ELR (cell line): Measurements from ENCODE around the gene MUC5AC.
A peak's percentile ranks its signal among the peaks of the same experiment; 100 is the strongest.
"Not testable (repeated sequence)": the region's sequence is repeated elsewhere in the genome, so short reads cannot be mapped to it uniquely, and the experiment has no call there.

Experiments used
- DNase-seq: peaks from one replicate; pipeline ENCODE4 v3.0.0-alpha.2; 2015; ENCODE audit warnings: low read depth

The MUC5AC gene

DNA sequence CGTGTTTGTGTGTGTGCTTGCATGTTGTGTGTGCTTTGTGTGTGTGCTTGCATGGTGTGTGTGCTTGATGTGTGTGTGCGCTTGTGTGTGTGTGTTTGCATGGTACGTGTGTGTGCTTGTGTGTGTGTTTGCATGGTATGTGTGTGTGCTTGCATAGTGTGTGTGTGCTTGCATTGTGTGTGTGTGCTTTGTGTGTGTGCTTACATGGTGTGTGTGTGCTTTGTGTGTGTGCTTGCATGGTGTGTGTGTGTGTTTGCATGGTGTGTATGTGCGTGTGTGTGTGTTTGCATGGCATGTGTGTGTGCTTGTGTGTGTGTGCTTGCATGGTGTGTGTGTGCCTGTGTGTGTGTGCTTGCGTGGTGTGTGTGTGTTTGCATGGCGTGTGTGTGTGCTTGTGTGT, 10.0 kb upstream of the MUC5AC start:
- no peak for DNase-seq

DNA sequence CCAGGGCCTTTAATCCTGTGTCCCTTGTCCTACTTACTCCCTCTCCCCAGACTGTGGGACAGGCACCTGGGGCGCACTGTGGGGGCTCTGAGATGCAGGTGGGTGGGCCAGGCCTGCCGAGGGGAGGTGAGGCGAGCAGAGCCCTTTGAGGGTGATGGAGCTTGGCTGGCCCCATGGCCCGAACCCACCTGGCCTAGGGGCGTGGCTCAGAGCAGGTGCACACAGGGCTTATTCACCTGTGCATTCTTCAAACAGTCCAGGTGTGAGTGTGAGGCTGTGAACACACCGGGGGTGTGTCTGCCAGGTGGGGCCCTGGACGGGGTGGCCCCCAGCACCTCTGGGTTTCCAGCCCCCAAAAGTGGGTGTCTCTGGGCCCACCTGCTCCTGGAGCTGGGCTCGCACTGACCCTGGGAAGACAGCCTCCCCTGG, 9.0 kb upstream of the MUC5AC start:
- DNase-seq = no peak

GRCh38 chr11:1149545-1149944, 8.2 kb upstream of the MUC5AC start:
- DNase-seq = no peak

DNA sequence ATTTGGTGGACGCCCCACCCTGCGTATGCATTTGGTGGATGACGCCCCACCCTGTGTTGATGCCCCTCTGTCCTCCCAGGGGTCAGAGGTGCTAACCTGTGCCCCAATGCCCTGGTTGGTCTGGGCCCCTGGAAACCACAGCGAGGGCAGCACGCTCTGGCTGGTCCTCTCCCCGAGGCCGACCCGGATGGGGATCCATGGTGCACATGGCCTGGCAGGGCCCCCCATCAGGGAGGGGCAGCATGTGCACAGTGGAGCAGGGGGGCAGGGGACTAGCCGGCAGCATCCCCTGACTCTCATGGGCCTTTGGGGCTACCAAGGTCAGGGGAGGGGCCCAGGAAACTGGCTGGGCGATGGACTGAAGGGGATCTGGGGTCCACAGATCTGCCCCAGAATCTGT, 7.6 kb upstream of the MUC5AC start:
- no peak for DNase-seq

DNA sequence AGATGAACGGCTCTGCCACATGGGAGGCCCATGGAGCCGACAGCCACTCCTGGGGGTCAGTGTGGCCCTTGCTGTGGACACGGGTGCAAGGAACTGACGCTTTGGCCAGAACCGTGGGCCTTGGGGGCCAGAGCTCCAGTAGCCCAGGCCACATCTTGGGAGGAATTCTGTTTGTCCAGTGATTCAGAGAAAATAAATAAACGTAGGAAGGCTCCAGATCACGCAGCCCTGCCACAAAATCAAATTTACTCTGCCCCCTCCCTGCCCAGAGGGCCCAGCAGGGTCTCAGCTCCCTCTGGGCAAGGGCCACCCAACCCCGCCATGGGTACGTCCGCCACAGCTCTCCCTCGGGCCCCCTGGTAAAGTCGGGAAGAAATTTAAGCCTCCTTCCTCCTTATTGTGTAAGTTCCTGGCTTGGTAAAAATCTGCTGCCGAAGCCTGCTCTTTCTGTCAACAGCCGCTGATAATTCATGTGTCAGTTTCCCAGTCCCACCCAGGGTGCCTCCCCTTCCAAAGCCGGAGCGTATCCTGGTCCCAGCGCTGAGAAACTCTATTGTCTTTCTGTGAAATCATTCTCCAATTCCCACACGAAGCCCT, 6.9 kb upstream of the MUC5AC start:
- DNase-seq = peak; percentile 47

DNA sequence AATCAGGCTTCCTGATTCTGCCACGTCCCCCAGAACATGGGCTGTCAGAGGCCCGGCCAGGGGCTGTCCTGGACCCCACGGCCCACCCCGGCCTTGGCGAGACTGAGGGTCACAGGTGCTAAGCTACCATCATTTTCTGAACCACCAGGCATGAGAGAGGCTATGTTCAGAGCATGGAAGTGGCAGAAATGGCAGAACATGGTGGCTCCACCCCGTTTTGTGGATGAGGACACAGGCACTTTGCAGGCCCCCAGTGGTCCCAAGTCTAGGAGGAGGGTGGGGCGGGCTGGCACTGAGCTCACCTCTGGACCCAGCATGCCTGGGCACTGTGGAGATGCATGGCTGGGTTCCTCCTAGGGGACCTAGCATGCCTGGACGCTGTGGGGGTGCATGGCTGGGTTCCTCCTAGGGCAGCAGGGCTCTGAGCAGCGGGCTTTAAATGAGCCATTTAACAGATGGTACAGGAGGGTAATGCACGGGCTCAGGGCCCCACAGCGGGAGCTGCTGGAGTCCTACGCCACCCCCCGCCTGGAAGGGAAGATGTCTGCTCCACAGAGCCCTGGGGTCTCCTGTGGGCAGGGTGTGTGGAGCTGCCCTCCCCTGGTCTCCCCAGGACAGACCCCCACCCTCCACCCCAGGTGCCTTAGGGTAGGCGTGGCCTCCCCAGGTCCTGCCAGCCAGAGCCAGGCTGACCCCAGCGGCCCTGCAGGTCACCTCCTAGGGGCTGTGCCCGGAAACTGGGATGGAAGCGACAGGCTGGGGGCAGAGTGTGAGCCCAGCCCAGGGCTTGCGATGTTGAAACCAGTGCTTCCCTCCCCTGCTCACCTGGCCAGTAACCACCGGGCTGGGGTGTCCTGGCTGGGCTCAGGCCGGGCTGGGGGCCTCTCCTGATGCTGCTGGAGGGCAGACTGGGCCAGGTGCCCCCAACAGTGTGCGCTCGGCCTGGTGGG, 6.1 kb upstream of the MUC5AC start:
- no peak for DNase-seq

DNA sequence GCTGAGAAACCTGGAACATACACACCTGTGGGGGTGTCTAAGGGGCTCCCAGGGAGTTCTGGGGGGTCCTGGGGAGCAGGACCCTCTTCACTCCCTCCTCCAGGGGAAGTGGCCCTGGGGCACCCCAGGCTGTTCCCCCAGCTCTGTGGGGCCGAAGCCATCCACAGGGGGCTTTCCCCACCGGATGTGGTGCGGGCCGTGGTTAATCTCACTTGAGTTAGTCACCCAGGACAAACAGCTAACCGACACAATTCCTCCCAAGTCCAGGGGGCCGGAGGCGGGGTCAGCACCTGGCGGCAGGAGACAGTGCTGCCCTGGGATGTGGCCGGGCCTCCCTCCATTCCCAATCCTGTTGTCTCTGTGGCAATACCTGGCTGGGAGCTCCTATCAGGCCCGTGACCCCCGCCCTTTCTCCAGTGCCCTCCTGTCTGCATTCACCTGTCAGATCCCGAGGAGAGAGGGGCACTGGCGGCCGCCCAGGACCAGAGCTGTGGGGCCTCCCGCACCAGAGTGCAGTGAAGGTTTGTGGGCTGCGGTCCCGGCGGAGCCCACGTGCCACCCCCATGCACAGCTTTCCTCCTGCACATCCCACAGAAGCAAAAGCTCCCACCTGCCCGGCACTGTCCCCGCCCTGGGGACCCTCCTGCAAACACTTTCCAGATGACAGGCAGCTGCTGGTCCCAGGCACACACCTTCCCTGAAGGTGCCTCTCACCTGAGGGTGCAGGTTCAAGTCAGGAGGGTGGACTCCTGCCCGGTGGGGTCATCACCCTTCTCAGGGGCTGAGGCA, 5.2 kb upstream of the MUC5AC start:
- DNase-seq = peak; percentile 90

- peak; percentile 23 for DNase-seq
Measured at GRCh38 chr11:1153105-1153950, 4.4 kb upstream of the MUC5AC start.

DNA sequence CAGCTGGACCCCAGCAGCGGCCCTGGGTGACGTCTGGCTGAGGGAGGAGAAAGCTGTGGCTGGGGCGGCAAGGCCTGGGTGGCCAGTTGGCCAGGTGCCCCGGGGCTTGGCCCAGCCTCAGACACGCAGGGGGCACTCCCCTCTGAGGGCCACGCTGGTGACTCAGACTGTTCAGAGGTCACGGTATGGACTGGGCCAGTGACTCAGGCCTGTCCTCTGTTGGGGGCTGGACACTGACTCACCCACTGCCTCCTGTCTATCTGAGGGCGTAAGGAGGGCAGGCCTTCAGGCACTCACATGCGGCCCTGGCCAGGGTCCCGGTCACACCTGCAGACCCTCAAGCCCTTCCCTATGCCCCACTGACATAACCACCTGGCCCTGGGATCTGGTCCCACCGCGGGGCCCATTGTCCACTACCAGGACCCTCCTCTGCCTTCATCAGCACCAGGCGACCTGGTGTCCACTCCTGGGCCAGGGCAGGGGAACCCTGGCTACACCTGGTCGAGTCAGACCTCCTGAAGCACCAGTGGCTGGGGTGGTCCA, 3.7 kb upstream of the MUC5AC start:
- peak; percentile 98 for DNase-seq

GRCh38 chr11:1154656-1155055, 3.1 kb upstream of the MUC5AC start:
- not testable (repeated sequence) for DNase-seq

DNA sequence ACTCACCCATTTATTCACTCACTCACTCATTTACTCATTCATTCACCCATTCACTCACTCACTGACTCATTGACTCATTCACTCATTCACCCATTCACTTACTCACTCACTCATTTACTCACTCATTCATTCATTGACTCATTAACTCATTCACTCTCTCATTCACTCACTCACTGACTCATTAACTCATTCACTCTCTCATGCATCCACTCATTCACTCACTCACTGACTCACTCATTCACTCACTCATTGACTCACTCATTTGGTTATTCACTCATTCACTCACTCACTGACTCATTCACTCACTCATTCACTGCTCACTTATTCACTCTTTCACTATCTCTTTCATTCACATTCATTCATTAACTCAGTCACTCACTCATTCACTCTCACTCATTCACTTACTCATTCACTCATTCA, 2.5 kb upstream of the MUC5AC start:
- peak; percentile 51 for DNase-seq

DNA sequence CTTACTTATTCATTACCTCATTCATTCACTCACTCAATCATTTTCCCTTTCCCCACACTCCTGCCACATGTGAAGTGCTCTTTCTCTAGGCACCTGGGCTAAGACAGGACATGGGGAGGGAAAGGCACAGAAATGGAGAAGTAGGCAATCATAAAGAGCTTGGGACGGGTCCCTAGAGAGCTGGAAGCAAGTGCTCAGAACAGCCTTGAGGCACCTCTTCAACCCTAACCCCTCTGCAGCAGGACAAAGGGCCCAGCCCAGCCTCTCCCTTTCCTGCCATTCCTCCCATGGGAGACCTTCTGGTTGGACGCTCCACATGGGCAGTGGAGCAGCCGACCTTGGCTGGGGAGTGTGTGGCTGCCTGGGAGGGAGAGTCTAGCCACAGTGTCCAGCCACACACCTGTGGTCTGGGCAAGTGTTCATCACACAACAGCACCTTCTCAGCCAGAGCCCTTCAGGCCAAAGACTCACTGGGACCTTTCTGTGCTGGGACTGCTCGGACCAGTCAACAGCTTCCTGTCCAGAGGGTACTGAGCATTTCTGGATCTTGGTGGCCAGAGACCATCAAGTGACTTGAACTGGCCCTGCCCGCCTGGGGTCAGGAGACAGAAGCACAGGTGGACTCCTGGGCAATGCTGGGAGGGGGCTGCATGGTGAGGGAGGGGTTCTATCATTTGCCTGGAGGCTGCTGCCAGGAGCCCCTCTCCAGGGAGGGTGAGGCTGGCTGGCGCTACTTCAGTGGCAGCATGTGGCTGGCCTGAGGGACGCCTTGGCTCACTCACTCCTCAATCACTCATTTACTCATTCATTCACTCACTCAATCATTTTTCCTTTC, 1.0 kb upstream of the MUC5AC start:
- DNase-seq = no peak

DNA sequence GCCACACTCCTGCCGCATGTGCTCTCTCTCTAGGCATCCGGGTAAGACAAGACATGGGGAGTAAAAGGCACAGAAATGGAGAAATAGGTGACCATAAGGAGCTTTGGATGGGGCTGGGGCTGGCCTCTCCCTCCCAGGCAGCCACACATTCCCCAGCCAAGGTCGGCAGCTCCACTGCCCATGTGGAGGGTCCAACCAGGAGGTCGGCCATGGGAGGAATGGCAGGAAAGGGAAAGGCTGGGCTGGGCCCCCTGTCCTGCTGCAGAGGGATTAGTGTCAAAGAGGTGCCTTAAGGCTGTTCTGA, 460 bp upstream of the MUC5AC start:
- no peak for DNase-seq

DNA sequence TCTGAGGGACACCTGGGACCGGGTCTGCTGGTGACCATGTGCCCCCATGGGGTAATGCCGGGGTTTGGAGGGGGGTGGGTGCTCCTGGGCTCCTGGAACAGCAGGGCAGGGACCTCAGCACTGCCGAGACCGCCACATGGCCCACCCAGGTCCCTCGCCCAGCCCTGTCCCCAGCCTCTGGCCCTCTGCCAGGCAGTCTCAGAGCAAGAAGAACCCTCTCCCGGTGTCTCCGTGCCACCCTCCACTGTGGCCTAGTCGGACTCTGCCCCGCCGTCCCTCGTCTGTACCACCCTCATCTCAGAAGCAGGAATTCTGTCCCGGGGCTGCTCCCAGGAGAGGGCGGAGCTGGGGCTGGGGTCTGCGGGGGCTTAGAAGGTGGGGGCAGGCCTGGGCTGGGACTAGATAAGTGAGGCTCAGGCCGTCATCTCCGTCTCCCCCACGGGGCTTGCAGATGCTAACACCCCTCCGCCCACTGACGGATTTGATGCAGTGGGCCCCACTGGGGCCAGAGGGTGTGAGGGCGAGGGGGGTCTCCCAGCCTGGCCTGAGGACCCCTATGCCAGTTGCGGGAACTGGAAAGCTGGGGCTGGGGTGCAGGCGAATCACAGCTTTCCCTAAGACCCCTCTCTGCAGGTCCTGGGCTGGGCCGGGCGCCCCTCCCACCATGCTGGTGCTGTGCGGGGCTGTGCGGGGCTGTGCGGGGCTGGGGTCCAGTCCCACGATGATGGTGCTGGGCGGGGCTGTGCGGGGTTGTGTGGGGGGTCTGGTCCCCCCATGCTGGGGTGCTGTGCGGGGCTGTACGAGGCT, 1.1 kb downstream of the MUC5AC start:
- no peak for DNase-seq

DNA sequence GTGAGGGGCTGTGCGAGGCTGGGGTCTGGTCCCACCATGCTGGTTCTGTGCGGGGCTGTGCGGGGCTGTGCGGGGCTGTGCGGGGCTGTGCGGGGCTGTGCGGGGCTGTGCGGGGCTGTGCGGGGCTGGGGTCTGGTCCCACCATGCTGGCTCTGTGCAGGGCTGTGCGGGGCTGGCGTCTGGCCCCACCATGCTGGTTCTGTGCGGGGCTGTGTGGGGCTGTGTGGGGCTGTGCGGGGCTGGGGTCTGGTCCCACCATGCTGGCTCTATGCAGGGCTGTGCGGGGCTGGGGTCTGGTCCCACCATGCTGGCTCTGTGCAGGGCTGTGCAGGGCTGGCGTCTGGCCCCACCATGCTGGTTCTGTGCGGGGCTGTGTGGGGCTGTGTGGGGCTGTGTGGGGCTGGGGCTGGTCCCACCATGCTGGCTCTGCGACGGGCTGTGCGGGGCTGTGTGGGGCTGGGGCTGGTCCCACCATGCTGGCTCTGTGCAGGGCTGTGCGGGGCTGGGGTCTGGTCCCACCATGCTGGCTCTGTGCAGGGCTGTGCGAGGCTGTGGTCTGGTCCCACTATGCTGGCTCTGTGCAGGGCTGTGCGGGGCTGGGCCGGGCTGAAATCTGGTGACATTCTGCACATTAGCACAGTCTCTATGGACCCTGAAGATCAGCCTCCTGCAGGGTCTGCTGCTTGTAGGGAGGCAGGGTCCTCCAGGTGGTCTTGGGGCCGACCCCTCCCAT, 1.9 kb downstream of the MUC5AC start:
- not testable (repeated sequence) for DNase-seq

DNA sequence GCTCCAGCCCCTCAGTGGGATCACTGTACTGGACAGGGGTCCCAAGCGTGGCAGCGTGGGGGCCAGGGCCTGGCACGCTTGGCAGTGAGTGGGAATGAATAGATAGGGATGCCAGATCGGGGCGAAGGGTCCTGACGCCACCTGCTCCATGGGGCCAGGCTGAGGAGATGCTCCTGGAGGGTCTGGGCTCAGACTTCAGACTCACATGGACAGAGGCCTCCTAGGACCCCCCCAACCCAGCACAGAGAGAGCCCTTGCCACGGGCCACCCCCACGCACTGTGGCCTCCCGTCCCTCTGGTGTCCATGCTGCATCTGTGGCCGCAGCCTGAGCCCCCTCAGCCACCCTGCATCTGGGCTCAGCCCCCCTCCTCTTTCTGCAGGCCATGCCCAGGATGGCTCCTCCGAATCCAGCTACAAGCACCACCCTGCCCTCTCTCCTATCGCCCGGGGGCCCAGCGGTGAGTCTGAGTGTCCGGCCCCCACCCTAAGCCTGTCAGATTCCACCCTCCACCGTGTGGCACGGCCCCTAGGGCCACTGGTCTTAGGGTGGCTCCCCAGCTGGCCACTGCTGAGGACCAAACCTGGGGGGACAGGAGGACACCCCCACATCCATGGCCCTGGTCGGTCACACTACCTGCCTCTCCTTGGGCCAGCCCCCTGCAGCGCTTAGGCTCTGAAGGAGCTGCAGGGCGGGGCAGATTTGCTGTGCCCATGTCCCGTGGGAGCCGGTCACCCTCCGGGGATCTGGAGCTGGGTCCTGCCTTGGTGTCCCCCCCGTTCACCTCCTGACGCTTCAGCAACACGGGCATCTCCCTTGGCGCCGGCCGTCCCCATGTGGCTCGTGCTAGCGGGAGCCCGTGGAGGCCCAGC, 2.7 kb downstream of the MUC5AC start:
- no peak for DNase-seq

DNA sequence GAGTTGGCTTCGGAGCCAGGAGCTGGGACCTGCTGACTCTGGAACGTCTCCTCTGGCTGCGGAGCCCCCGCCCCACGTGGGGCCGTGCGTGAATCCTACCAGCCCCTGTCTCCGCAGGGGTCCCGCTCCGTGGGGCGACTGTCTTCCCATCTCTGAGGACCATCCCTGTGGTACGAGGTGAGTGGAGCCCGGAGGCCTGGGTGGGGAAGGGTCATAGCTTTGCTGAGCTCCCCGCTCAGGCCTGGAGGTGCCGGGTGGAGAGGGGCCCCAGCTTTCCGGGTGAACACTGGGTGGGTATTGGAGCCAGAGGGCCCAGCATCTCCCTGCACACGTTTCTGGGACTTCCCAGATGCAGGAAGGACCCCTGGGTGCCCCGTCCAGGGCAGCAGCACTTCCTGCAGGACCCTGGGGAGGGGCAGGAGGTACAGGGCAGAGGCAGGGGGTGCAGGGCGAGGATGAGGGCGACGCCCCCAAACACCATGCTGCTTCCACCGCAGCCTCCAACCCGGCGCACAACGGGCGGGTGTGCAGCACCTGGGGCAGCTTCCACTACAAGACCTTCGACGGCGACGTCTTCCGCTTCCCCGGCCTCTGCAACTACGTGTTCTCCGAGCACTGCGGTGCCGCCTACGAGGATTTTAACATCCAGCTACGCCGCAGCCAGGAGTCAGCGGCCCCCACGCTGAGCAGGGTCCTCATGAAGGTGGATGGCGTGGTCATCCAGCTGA, 3.8 kb downstream of the MUC5AC start:
- no peak for DNase-seq

- DNase-seq = no peak
Measured at GRCh38 chr11:1162138-1162475, 4.4 kb downstream of the MUC5AC start.
